ENCODE results near the gene NEU4.

DNA sequence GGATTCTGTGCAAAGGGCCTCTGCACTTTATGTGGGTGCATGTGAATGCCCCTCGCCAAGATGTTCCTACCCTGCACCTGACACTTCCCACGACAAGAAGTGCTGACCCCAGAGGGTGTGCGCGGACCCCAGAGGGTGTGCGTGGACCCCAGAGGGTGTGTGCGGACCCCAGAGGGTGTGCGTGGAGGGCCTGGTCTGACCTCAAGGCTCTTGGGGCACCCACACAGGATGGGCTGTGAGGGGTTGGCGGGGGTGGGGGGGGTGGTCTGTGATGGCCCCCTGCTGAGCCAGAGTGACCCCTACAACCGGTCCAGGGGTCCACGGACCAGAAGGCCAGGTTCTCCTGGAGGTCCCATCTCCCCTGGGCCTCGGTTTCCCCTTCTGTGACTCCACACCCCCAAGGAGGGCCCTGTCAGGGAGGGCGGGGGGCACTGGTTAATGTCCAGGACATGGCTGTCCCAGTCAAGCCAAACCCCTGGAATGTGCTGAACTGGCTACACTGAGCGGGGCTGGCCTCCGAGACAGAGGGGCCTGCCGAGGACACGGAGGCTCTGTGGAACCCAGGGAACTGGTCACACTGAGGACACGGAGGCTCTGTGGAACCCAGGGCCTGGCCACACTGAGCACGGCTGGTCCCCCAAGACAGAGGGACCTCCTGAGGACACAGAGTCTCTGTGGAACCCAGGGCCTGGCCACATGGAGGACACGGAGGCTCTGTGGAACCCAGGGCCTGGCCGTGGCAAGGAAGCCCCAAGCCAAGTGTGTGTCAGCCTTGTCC, 3.1 kb downstream of the NEU4 start:
- TF ChIP-seq, protein P1, sequence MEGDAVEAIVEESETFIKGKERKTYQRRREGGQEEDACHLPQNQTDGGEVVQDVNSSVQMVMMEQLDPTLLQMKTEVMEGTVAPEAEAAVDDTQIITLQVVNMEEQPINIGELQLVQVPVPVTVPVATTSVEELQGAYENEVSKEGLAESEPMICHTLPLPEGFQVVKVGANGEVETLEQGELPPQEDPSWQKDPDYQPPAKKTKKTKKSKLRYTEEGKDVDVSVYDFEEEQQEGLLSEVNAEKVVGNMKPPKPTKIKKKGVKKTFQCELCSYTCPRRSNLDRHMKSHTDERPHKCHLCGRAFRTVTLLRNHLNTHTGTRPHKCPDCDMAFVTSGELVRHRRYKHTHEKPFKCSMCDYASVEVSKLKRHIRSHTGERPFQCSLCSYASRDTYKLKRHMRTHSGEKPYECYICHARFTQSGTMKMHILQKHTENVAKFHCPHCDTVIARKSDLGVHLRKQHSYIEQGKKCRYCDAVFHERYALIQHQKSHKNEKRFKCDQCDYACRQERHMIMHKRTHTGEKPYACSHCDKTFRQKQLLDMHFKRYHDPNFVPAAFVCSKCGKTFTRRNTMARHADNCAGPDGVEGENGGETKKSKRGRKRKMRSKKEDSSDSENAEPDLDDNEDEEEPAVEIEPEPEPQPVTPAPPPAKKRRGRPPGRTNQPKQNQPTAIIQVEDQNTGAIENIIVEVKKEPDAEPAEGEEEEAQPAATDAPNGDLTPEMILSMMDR (conservative IDR thresholded peaks at IDR 0.05 in 1 of 2, IDR thresholded peaks at IDR 0.05 in 1 of 2; ENCODE audit: low read depth in 1 of 2, low read length in 2 of 2) = no peak
- no peak for TF ChIP-seq EZH2 (IDR thresholded peaks at IDR 0.05; ENCODE audit: low read length, missing control alignments)
